Testis (tissue), 3 donors: ENCODE measurements around the gene KCNJ1. TPM values are rescaled to one million over a fixed set of nuclear protein-coding genes. Genes with fewer than 3 reads are reported as not detected.

Source experiments
- DNase-seq: peaks from one replicate; pipeline ENCODE4 v3.0.0-alpha.2; 2019
- H3K27ac ChIP-seq, 2 donors: fragments of 200-600 bp; sonication (generic); one replicate each; pipeline ENCODE4 v1.5.1; 2019
- H3K27me3 ChIP-seq: fragments of 200-600 bp; sonication (generic); one replicate; pipeline ENCODE4 v1.5.1; 2019
- H3K36me3 ChIP-seq: fragments of 200-600 bp; sonication (generic); one replicate; pipeline ENCODE4 v1.5.1; 2017; ENCODE audit warnings: low read depth; ENCODE audit errors: missing control alignments
- H3K4me1 ChIP-seq: fragments of 200-600 bp; sonication (generic); one replicate; pipeline ENCODE4 v1.5.1; 2019
- H3K4me3 ChIP-seq, 2 donors: fragments of 200-600 bp; sonication (generic); one replicate each; pipeline ENCODE4 v1.5.1; 2017 to 2019
- H3K9me3 ChIP-seq: fragments of 200-600 bp; sonication (generic); one replicate; pipeline ENCODE4 v1.5.1; 2017
- CTCF ChIP-seq, 3 experiments: fragments of 450-650 bp in 2 of 3; fragments of 200-600 bp in 1 of 3; sonication (generic) in 1 of 3; IDR thresholded peaks; one replicate each; pipeline ENCODE4 v1.5.1; 2016 to 2019; ENCODE audit warnings: antibody characterized with exemption in 3 of 3, mild to moderate bottlenecking in 2 of 3, moderate library complexity in 1 of 3
- POLR2A ChIP-seq: fragments of 450-650 bp; IDR thresholded peaks from one replicate; pipeline ENCODE4 v1.6.1; 2017; ENCODE audit warnings: antibody characterized with exemption, mild to moderate bottlenecking, moderate library complexity
- WGBS, 2 donors: methylation state at CpG; one replicate each; pipeline ENCODE4 v1.1.5; 2018; 5-methylcytosine and 5-hydroxymethylcytosine counted together
- intact Hi-C: fragments of 100-400 bp; cut with DNase I; formaldehyde crosslinking; loops from one replicate; pipeline ENCODE4 v1.15.1; 2023; ENCODE audit warnings: low total_unique reads
- polyA plus RNA-seq: library from polyadenylated mRNA; stranded (reverse); fragments of 350-450 nt; fragmentation: Illumina TruSeq; extraction: RNeasy Lipid Tissue Mini Kit (QIAGEN cat#74804); gene quantifications from one replicate; pipeline ENCODE4 v1.2.3, GENCODE V29; 2014; ENCODE audit warnings: low read depth, low replicate concordance; ENCODE audit not compliant: insufficient read depth
- total RNA-seq, 2 donors: library from RNA; depleted of rRNA; stranded (reverse); fragments of >200 nt; gene quantifications; one replicate each; pipeline ENCODE4 v1.2.3, GENCODE V29; 2016

KCNJ1 gene
- total and polyA plus RNA-seq, 3 donors from 2014 or later: 0.12 to 0.24 (median 0.16) TPM

GRCh38 chr11:128881221-128881620 is 14.1 kb upstream of the KCNJ1 start:
- Histone ChIP-seq H3K27ac (no peak overlapping the region), H3K4me3 (no peak overlapping the region), H3K27me3 (no peaks in the 10 kb centered on the region), H3K36me3 (no peaks in the 10 kb centered on the region), H3K9me3 (no peaks in the 10 kb centered on the region), H3K4me1 (no peaks in the 10 kb centered on the region)
- WGBS, 2 donors: 77 to 90% methylated on average over 8 of the region's 8 CpGs
- TF ChIP-seq CTCF (IDR thresholded peaks at IDR 0.05) (no peak), POLR2A (no peak)
- intact Hi-C loops: loop anchor here (5.0 kb wide), 1 partner anchor 61 kb away; the partner anchor contains the start of gene TP53AIP1
- no peak for DNase-seq

GRCh38 chr11:128879817-128880216 is 12.7 kb upstream of the KCNJ1 start:
- H3K4me3 ChIP-seq: no peak overlapping the region
- WGBS, 2 donors: 91 to 93% methylated on average over 12 of the region's 12 CpGs
- H3K27me3 ChIP-seq: no peaks in the 10 kb centered on the region
- H3K4me1 ChIP-seq: no peaks in the 10 kb centered on the region
- no peak overlapping the region for H3K27ac ChIP-seq
- H3K36me3 ChIP-seq: no peaks in the 10 kb centered on the region
- no peak for DNase-seq
- intact Hi-C loops: loop anchor here (5.0 kb wide), 1 partner anchor 62 kb away; the partner anchor contains the start of gene TP53AIP1
- no peak for TF ChIP-seq POLR2A
- no peak for TF ChIP-seq CTCF (IDR thresholded peaks at IDR 0.05)
- no peaks in the 10 kb centered on the region for H3K9me3 ChIP-seq

- no peak for DNase-seq
- intact Hi-C loops: no loop called here
- Histone ChIP-seq H3K27ac (no peak overlapping the region), H3K9me3 (no peaks in the 10 kb centered on the region), H3K36me3 (no peaks in the 10 kb centered on the region), H3K4me3 (no peak overlapping the region), H3K4me1 (no peaks in the 10 kb centered on the region), H3K27me3 (no peaks in the 10 kb centered on the region)
- WGBS, 2 donors: 85% methylated on average over 2 of the region's 2 CpGs; no CpG with 5 or more reads in 1 of the 2 donors
- TF ChIP-seq CTCF (IDR thresholded peaks at IDR 0.05): no peak
- TF ChIP-seq POLR2A: no peak
These were observed 11.4 kb upstream of the KCNJ1 start for GRCh38 chr11:128878455-128878854.

GRCh38 chr11:128877726-128878125 is 10.6 kb upstream of the KCNJ1 start:
- intact Hi-C loops: no loop called here
- no peaks in the 10 kb centered on the region for H3K4me1 ChIP-seq
- TF ChIP-seq POLR2A (no peak), CTCF (IDR thresholded peaks at IDR 0.05) (no peak)
- H3K36me3 ChIP-seq: no peaks in the 10 kb centered on the region
- 89 to 93% methylated on average over 5 of the region's 5 CpGs for WGBS, 2 donors
- no peaks in the 10 kb centered on the region for H3K27me3 ChIP-seq
- DNase-seq: no peak
- no peak overlapping the region for H3K4me3 ChIP-seq
- no peaks in the 10 kb centered on the region for H3K9me3 ChIP-seq
- H3K27ac ChIP-seq: no peak overlapping the region

- intact Hi-C loops: no loop called here
- 69 to 79% methylated on average over 22 of the region's 22 CpGs for whole genome bisulfite sequencing, 2 donors
These were observed 9.1 kb upstream of the KCNJ1 start for GRCh38 chr11:128876133-128876650.

More at GRCh38 chr11:128876133-128876650, 9.1 kb upstream of the KCNJ1 start:
- no peaks in the 10 kb centered on the region for H3K36me3 ChIP-seq
- no peaks in the 10 kb centered on the region for H3K27me3 ChIP-seq
- H3K27ac ChIP-seq: no peak overlapping the region
- no peaks in the 10 kb centered on the region for H3K9me3 ChIP-seq
- no peak for DNase-seq
- H3K4me1 ChIP-seq: no peaks in the 10 kb centered on the region
- TF ChIP-seq POLR2A: no peak
- TF ChIP-seq CTCF (IDR thresholded peaks at IDR 0.05): no peak
- H3K4me3 ChIP-seq: no peak overlapping the region
